ENCODE results near the gene SH2B2.

The SH2B2 gene

GRCh38 chr7:102286237-102287110 is at the start of gene SH2B2:
Gene SH2B2, plus strand, starts transcription at chr7:102286868. Its CDS starts 13,683 bp downstream, at chr7:102300551.
- DNase-seq (ENCODE audit: low read depth in 2 of 2), result peak in 1 of 2 donors; percentile 25

GRCh38 chr7:102239206-102239820 is 47.4 kb upstream of the SH2B2 start:
- no peak for DNase-seq (ENCODE audit: low read depth in 2 of 2)

- no peak for DNase-seq (ENCODE audit: low read depth in 2 of 2)
Observed at GRCh38 chr7:102241431-102241830, 45.2 kb upstream of the SH2B2 start.

GRCh38 chr7:102244601-102245000 is 42.1 kb upstream of the SH2B2 start:
- no peak for DNase-seq (ENCODE audit: low read depth in 2 of 2)

- no peak for DNase-seq (ENCODE audit: low read depth in 2 of 2)
Observed at GRCh38 chr7:102248081-102248455, 38.6 kb upstream of the SH2B2 start.

- DNase-seq (ENCODE audit: low read depth in 2 of 2), result no peak
Observed at GRCh38 chr7:102248456-102249395, 37.9 kb upstream of the SH2B2 start.

GRCh38 chr7:102251531-102252365 is 34.9 kb upstream of the SH2B2 start:
- DNase-seq (ENCODE audit: low read depth in 2 of 2), result no peak

- DNase-seq (ENCODE audit: low read depth in 2 of 2), result no peak
Observed at GRCh38 chr7:102252366-102252982, 34.2 kb upstream of the SH2B2 start.

GRCh38 chr7:102253066-102253972 is 33.3 kb upstream of the SH2B2 start:
- no peak for DNase-seq (ENCODE audit: low read depth in 2 of 2)

GRCh38 chr7:102253973-102254370 is 32.7 kb upstream of the SH2B2 start:
- DNase-seq (ENCODE audit: low read depth in 2 of 2), result no peak

- no peak for DNase-seq (ENCODE audit: low read depth in 2 of 2)
Observed at GRCh38 chr7:102254521-102254920, 32.1 kb upstream of the SH2B2 start.

- DNase-seq (ENCODE audit: low read depth in 2 of 2), result no peak
Observed at GRCh38 chr7:102255501-102255900, 31.2 kb upstream of the SH2B2 start.

- DNase-seq (ENCODE audit: low read depth in 2 of 2), result no peak
Observed at GRCh38 chr7:102255916-102256315, 30.8 kb upstream of the SH2B2 start.

- no peak for DNase-seq (ENCODE audit: low read depth in 2 of 2)
Observed at GRCh38 chr7:102258073-102258748, 28.5 kb upstream of the SH2B2 start.

GRCh38 chr7:102258749-102259107 is 27.9 kb upstream of the SH2B2 start:
- no peak for DNase-seq (ENCODE audit: low read depth in 2 of 2)

- no peak for DNase-seq (ENCODE audit: low read depth in 2 of 2)
Observed at GRCh38 chr7:102260856-102261255, 25.8 kb upstream of the SH2B2 start.

GRCh38 chr7:102261451-102261850 is 25.2 kb upstream of the SH2B2 start:
- DNase-seq (ENCODE audit: low read depth in 2 of 2), result no peak

GRCh38 chr7:102262546-102262945 is 24.1 kb upstream of the SH2B2 start:
- DNase-seq (ENCODE audit: low read depth in 2 of 2), result no peak

GRCh38 chr7:102264367-102264891 is 22.2 kb upstream of the SH2B2 start:
- DNase-seq (ENCODE audit: low read depth in 2 of 2), result no peak

All from stimulated activated CD8-positive, alpha-beta memory T cell treated with anti-CD3 and anti-CD28 coated beads, Interleukin-2, amount 100 ng/mL, for 48 hours (primary cell).